Effector CD8-positive, alpha-beta T cell (primary cell): ENCODE results near the gene KCNAB1.
"Not testable (repeated sequence)": the region's sequence is repeated elsewhere in the genome, so short reads cannot be mapped to it uniquely, and the experiment has no call there.

Experiments
- DNase-seq: peaks from one replicate; lab custom pipeline; 2025; lab: John Stamatoyannopoulos, UW

Gene KCNAB1

DNA sequence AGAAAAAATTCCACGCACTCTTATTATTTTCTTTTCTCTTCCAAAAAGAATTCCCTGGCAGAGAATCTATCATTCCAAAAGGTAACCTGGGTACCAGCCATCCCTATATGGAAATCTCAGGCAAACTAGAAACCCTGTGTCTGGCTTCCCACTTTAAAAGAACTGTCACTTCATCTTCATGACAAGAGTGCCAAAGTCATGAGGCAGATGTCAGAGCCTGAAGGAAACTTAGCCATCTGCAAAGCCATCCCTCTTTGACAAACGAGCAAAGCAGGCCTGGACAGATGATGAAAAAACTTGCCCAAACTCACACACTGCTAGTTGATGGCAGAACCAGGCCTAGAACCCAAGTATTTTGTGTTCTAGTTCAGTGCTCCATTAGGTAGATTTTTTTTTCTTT is 418.7 kb downstream of the KCNAB1 start:
- no peak for DNase-seq

DNA sequence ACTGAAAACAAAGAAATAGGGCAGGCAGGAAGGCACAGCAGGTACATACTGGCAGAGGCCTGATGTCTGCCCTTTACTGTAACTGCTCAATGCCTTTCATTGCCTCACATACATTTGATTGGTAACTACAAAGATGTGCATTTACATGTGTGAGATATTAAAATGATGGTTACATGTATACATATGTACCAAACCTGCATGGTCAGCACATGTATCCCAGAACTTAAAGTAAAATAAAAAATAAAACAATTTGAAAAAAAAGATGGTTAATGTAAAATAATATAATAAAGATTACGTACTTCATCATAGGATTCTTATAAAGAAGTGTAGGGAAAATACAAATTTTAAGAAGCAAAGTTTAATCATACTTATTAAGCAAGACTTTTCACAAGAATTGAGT is 419.4 kb downstream of the KCNAB1 start:
- DNase-seq, result no peak

DNA sequence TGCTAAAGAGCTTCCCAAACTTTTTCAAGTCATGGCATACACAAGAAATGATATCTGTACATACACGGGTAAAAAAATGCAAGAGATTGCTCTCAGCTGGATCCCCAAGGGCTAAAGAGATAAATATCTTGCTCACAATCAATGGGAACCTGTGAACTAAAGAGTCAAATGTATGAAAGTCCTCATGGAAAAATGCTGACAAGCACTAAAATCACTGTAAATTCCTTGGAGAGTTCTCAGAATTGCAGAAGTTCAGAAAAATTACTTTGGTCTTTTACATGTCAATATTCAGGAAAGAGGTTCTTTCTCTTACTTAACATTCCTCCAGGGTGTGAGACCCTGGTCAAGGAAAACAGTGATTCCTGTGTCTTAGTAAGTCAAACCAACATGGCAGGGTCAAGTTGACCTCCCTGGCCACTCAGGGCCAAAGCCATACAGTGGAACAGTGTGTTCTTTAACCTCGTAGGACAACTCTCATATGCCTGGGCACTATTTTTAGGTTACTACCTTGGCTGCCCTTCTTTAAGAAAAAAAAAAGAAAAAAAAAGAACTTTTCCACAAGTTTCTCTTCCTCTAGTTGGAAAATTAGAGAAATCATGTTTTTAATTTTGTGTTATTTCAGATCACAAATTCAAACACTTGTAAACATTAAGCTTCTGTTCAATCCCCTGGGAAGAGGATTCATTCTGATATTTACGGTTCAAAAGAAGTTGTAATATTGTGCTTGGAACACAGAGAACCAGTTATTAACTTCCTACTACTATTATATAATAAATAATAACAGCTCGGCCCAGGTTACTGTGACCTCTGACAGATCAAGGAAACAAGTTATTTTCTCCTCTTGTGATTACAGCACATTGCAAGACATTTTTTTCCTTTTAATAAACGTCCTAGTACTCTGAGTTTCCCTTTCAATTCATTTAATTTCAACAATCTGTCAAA is 422.0 kb downstream of the KCNAB1 start:
- no peak for DNase-seq

DNA sequence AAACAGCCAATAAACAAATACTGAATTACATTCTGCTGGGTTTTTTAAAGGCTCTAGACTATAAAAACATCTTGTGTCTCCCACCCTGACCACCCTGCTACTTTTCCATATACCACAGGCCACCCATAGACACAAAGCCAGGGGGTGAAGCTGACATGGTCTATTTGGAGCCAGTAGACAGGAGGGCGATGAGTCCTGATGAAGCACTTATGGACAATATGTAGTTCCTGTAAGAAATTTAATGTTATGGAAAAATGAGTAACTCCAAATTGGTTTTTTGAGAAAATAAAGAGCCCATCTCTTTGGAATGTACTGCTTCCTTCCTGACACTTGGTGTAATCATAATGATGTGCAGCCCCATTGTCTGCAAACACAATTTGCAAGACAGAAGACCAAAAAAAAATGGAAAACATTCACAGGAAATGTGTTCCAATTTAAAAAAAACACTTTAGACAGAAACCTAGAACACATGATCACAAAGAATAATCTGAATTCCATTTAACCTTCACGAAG is 422.7 kb downstream of the KCNAB1 start:
- no peak for DNase-seq

DNA sequence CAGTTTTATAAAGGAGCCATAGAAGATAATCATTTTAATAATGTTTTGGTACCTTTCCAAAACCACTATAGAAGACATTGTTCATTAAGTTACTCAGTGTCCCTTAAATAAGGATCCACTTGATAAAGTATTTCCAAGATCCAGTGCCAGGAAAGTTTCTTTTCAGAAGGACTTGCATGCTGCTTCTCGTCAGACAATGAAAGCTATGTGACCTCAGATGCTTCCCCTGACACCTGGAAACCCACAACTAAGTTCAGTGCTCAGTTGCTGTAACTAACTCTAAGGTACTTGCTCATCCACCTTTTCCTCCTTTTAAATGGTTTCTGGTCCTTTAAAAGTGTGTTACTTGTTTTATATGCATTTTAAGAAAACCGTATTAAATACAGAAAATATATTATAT is 427.3 kb downstream of the KCNAB1 start:
- DNase-seq, result no peak

DNA sequence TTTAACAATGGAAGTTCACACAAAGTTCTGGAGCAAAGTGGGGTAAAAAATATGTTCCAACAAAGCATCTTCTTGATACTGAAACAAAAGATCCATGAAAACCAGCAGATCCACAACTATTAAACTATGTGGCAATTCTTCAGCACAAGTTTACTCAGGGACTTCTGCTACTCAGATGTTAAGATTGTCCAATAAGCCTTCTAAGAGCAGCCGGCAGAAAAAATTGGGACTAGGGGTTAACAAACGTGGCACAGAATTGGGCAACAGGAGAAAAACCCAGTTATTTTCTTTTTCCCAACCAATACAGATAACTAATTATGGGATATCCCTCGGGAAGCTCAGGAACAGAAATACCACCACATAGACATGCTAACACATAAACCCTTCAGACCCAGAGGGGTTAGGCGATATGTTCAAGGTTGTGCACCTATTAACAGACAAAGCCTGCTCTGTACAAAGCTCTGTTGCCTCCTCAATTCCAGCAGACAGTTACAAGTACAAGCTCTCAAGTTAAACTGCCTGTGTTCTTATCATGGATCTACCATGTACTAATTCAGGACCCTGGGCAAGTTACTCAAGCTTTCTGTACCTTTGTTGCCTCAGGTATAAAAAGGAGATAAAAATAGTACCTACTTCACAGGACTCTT is 427.8 kb downstream of the KCNAB1 start:
- DNase-seq, result no peak

DNA sequence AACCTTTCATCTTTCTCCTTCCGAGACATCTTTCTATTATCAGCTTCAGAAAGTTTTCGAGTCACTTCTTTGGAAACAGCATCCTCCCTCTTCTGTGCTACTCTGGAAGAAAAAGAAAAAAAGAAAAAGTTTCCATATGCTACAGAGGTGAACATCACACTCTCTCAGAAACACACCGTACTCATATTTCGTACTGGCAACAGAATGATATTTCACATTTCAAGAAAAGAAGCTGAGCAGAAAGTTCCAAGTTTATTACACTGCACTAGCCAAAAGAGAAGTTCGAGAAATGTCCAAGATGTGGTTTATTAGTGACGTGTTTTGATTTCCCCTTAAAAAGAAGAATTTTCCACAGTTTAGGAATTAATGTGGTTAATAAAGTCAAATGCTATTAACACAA is 428.5 kb downstream of the KCNAB1 start:
- DNase-seq, result no peak

DNA sequence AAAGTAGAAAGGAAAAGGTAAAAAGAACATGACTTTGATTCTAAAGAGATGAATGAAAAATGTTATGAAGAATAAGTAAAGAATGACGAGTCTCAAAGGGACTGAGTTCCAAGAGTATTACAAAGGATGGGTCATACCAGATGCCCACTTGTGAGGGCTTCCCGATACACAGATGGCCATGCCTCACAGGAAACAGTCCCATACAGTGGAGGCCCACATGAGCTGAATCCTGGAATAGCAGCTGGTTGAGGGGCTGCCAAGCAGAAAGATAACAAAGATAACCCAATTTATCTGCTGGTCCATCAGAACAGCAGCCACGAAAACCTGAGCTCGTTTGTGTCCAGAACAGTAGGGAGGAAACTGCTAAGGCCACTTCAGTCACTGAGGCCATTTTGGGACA is 430.9 kb downstream of the KCNAB1 start:
- no peak for DNase-seq

DNA sequence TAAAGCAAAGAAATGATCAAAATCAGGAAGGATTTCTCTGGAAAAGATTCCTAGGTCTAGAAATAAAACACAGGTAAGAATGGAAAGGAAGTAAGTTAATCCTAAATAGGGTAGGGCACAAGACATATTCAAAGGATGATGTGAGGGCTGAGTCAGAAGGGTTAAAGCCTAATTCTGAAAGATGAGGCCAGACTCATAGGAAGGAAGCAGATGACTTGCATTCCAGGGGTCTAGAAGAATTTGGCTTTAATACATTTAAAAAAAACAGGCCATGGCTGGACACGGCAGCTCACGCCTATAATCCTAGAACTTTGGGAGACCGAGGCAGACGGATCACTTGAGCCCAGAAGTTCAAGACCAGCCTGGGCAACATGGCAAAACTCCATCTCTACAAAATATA is 431.4 kb downstream of the KCNAB1 start:
- no peak for DNase-seq

DNA sequence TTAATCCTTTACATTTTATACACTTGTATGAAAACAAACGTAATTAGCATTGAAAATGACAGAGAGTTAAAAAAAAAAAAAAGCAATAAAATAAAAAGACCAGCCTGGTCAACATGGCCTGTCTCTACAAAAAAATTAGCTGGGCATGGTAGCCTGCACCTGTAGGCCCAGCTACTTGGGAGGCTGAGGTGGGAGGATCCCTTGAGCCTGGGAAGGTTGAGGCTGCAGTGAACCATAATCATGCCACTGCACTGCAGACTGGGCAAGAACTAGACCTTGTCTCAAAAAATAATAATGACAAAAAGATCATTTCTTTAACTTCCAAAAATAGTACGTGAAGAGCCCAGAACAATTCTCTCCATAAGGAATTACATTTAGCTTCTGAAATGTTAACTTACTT is 432.6 kb downstream of the KCNAB1 start:
- no peak for DNase-seq

DNA sequence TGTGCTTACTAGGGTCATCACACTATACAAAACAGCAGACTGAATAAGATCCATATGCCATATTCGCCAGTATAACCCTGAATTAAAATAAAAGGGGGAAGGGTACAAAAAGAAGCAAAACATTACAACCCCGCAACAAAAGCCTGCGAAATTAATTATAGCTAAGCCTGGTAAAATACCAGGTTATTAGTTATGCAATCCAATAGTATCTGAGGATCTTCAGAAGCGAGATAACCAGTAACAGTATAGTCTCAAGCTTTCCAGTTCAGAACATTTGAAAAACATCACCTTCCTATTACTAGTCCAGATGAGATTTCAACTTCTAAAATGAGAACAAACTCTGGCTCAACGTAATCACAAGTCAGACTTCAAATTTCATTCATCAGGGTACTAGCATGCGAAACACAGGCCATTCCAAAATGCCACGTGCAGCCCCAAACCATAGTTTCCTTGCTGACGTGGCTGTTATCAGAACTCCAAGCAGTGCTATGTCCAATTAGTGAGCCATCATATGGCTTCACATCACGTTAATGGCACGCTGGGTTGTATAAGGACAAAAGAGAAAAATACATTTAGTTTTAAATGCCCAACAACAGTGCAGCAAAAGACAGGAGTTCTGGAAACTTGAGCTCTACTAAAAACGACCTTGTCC is 433.5 kb downstream of the KCNAB1 start:
- DNase-seq, result no peak

DNA sequence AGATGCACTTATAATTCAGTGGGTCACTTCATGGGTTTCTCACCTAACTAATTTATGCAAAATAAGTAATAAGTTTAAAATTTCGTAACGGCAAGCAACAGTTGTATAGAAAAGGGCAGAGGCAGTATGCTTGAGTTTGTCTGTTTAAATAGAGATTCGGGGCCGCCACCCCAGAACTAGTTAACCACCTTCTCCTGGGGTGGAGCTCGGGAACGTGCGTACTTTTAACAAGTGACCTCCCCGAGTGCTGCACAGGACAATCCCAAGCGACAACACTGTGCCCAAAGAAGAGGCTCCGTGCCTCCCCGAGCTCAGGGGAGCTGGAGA is 434.1 kb downstream of the KCNAB1 start:
- no peak for DNase-seq

DNA sequence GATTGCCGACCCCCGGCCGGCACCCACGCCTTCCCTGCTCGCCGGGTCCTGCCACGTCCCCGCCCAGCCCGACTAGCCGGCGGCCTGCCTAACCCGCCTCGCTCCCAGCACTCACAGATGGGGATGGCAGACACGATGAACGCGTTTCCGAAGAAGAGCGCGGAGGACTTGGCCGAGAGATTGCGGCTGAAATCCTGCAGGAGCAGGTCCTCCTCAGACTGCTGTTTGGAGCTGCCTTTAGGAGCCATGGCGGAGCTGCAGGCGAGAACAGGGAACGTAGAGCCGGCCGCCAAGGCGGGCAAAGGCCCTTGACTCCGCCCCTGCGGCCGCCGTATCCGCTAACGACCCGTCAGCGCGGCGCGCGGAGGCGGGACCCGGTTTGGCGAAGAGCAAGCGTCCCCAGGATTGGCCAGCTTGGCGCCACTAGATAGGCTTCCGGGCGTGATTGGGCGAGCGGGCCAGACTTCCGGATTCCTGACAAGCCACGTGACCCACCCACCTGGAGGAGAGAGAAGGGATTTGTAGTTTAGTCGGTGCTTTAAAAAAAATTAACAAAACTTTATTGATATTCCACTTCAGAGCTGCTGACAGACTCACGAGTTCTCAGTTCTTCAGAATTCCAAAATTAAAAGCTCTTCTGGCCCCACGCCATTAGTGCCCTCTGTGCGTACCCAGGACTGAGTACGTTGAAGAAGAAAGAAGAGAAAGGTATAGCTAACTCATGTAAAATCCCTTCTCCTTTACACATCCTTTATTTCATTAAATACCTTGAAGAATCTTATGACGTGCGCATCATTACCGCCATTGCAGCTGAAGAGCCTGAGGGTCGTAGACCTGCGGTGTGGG is 434.7 kb downstream of the KCNAB1 start, which contains the start of gene SSR3:
Gene SSR3, minus strand, starts transcription at position 276 of the 846 bp plus-strand sequence. Its CDS starts 28 bp downstream, at position 248.
- DNase-seq, result peak; percentile 97

DNA sequence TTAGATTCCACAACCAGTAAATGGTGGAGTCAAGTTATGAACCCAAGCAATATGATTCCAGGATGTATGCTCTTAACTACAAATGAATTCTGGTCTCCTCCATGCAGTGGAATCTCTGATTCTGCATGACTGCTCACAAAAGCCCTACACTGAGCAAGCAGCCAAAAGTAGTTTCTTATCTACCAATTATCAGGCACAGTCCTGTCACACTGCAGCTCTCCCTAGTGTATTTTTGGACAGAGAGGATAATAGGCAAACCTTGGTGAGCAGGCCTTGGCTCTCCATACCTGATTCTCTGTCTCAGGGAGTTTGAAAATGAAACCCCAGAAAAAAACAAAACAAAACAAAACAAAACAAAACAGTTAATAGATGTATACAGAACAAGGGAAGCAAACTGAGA is 438.0 kb downstream of the KCNAB1 start:
- DNase-seq, result no peak

DNA sequence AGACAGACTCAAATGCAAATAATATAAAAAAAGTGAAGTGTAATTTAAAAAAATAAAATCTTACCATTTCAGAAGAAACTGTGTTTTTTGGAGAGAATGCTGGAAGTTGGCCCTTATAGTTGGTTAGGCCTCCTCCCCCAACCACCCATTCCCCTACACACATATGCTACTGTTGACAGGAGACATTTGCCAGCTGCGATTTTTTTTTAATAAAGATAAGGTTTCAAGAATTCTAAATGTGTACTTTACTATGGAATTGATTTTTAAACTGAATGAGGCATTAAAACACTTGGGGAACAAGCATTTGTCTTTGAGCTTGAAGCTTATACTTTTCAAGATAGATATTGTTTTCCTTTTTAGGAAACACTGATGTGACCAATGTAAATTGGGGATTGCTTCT is 438.9 kb downstream of the KCNAB1 start:
- DNase-seq, result no peak

DNA sequence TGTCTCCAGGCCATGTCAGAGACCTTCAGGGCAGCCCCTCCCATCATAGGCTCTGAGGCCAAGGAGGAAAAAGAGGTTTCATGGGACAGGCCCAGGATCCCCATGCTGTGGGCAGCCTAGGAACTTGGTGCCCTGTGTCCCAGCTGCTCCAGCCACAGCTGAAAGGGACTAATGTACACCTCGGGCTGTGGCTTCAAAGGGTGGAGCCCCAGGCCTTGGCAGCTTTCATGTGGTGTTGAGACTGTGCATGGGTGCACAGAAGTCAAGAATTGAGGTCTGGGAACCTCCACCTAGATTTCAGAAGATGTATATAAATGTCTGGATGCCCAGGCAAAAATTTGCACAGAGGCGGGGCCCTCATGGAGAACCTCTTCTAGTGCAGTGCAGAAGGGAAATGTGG is 441.2 kb downstream of the KCNAB1 start:
- DNase-seq, result no peak

DNA sequence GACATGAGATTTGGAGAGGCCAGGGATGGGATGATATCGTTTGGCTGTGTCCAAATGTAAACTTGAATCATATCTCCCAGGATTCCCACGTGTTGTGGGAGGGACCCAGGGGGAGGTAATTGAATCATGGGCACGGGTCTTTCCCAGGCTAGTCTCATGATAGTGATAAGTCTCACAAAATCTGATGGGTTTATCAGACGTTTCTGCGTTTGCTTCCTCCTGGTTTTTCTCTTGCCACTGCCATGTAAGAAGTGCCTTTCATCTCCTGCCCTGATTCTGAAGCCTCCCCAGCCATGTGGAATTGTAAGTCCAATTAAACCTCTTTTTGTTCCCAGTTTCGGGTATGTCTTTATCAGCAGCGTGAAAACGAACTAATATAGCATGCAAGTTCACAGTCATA is 442.1 kb downstream of the KCNAB1 start:
- DNase-seq, result not testable (repeated sequence)

DNA sequence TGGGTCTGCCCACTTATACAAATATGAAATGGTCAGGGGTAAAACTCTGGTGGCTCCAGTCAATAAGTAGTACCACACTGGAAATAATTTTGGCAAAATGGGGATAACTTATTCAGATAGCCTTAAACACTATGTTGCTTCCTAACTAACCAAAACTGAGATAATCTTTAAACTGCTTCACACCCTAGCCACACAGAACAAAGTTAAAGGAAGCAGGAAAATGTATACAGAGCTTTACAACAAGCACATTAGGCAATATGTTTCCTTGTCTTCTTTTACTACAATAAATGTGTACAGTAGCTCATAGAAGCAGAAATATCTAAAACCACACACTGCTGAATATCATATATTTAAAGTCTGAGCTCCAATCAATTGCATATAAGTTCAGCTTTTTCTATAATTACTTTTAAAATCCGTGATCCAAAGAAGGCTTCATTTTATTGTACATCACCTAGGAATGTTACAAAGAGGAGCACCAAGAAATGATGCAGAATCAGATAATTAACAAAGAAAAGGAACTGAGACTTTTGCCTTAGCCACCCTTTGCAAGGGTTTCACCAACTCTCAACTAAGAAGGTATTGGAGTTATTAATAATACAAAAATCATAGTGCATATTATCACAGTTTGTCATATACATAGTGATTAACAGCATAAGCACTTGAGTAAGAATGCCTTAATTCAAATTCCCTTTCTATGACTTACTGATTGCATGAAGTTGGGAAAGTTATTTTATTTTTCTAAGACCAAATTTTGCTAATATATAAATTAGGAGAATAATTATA is 443.7 kb downstream of the KCNAB1 start:
- no peak for DNase-seq

DNA sequence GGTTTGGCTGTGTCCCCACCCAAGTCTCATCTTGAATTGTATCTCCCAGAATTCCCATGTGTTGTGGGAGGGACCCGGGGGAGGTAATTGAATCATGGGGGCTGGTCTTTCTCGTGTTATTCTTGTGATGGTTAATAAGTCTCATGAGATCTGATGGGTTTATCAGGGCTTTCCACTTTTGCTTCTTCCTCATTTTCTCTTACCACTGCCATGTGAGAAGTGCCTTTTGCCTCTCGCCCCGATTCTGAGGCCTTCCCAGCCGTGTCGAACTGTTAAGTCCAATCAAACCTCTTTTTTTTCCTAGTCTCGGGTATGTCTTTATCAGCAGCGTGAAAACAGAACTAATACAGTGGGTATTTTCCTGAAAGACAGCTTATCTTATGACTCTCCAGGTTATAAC is 448.6 kb downstream of the KCNAB1 start:
- DNase-seq, result not testable (repeated sequence)

DNA sequence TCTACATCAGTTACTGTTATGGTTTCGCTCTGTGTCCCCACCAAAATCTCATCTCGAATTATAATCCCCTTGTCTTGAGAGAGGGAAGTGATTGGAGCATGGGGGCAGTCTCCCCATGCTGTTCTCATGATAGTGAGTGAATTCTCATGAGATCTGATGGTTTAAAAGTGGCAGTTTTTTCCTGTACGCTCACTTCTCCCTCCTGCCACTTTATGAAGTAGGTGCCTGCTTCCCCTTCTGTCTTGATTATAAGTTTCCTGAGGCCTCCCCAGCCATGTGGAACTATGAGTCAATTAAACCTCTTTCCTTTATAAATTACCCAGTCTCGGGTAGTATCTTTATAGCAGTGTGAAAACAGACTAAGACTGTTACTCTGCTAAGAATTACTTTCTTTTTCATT is 449.5 kb downstream of the KCNAB1 start:
- DNase-seq, result not testable (repeated sequence)

DNA sequence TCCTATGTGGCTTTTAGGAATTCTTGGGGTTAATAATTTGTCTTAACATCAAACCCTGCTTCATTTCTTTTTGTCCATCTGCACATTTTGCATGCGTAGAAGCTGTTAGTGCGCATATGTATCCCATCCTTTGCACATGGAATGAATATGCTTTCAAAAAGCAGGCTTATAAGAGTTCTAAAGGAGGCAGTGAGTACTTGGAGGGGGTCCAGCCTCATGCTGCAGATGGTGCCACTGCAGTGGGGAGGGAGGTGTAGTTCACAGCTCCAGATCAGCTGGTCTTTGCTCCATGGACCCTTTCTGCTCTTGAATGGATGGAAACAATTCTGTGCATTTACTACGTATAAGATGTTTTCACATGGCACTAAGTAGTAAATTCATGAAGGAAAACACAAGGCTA is 455.3 kb downstream of the KCNAB1 start:
- DNase-seq, result no peak
